Mononuclear cell (primary cell): ENCODE measurements around the gene KANK3. TPM values are rescaled to one million over a fixed set of nuclear protein-coding genes. Genes with fewer than 3 reads are reported as not detected.
A peak's percentile ranks its signal among the peaks of the same experiment; 100 is the strongest.
"Not testable (repeated sequence)": the region's sequence is repeated elsewhere in the genome, so short reads cannot be mapped to it uniquely, and the experiment has no call there.

Experiments
- H3K27me3 ChIP-seq: 2 replicates; pipeline ENCODE4 v1.6.0; 2011; ENCODE audit warnings: low read length, control low read depth; ENCODE audit not compliant: insufficient read depth
- H3K4me1 ChIP-seq: 2 replicates; pipeline ENCODE4 v1.5.1; 2011; ENCODE audit warnings: mild to moderate bottlenecking, low read length, control low read depth; ENCODE audit not compliant: insufficient read depth
- H3K4me3 ChIP-seq: 2 replicates; pipeline ENCODE4 v1.5.1; 2011; ENCODE audit warnings: mild to moderate bottlenecking, low read length, moderate library complexity
- H3K9me3 ChIP-seq: 2 replicates; pipeline ENCODE4 v1.5.1; 2011; ENCODE audit warnings: low read depth, mild to moderate bottlenecking, control low read depth, low read length
- total RNA-seq: library from RNA; depleted of rRNA; stranded (reverse); fragments of >200 nt; gene quantifications from one replicate; pipeline ENCODE4 v1.2.3, GENCODE V29; 2012

KANK3 gene
- total RNA-seq, 1 donor, result 0.42 TPM

DNA sequence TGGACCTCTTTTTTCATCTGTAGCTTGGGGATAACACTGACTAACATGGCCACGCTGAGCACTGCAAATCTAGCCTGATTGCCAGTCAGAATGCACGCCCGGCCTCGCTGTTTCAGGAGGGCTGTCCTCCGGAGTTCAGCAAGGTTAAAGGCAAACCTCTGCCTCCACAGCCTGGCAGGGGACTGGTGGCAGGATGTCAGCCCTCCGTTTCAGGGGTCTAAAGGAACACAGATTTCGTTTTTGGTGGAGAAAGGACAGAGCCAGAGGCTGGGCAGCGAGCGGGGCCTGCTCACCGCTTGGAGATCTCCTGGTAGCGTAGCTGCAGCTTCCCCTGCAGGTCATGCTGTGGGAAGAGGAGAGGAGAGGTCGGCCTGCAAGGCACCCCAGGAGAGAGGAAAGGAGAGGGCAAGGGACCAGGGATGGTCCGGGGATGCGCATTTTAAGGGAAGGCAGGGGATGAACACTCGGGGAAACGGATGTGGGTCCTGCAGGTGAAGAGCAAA lies 22.4 kb downstream of the KANK3 start:
- H3K27me3 ChIP-seq, result no peaks in the 10 kb centered on the region
- peaks cover 28% of the 10 kb centered on the region for H3K4me1 ChIP-seq
- H3K9me3 ChIP-seq, result no peaks in the 10 kb centered on the region
- peak overlapping the region; percentile 77 for H3K4me3 ChIP-seq

DNA sequence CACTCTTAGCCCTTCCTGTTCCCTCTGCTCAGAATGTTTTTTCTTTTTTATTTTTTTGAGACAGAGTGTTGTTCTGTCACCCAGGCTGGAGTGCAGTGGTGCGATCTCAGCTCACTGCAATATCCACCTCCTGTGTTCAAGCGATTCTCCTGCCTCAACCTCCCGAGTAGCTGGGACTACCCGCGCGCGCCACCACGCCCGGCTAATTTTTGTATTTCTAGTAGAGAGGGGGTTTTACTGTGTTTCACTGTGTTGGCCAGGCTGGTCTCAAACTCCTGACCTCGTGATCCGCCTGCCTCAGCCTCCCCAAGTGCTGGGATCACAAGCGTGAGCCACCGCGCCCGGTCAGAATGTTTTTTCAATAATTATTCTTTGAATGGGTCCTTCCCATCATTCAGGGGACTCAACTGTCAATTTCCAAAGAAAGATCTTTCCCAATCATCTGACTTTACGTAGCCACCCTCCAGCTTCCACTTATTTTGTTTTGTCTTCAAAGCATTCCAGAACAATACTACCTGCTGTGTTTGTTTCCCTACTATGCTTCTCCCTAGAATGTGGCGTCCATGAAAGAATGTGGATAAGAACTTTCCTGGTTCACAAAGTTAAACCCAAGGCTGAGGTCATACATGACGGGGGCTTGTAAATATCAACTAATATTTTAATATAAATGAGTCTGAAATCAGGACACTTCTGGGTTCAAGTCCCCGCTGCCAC lies 23.1 kb downstream of the KANK3 start:
- Histone ChIP-seq H3K4me1 (peaks cover 28% of the 10 kb centered on the region), H3K4me3 (peak overlapping the region; percentile 77), H3K9me3 (no peaks in the 10 kb centered on the region), H3K27me3 (no peaks in the 10 kb centered on the region)

DNA sequence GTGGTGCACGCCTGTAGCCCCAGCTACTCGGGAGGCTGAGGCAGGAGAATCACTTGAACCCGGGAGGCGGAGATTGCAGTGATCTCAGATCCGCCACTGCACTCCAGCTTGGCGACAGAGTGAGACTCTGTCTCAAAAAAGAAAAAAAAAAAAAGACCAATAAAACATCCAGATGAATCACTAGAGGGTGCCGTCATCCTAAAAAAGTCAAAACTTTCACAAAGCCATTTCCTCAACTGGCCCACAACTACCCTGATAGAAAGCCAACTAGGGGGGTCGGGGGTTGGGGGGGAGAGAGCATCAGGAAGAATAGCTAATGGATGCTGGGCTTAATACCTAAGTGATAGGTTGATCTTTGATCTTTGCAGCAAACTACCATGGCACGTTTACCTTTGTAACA lies 24.2 kb downstream of the KANK3 start:
- H3K4me1 ChIP-seq, result peaks cover 28% of the 10 kb centered on the region
- not testable (repeated sequence) for H3K27me3 ChIP-seq, H3K4me3 ChIP-seq, H3K9me3 ChIP-seq

DNA sequence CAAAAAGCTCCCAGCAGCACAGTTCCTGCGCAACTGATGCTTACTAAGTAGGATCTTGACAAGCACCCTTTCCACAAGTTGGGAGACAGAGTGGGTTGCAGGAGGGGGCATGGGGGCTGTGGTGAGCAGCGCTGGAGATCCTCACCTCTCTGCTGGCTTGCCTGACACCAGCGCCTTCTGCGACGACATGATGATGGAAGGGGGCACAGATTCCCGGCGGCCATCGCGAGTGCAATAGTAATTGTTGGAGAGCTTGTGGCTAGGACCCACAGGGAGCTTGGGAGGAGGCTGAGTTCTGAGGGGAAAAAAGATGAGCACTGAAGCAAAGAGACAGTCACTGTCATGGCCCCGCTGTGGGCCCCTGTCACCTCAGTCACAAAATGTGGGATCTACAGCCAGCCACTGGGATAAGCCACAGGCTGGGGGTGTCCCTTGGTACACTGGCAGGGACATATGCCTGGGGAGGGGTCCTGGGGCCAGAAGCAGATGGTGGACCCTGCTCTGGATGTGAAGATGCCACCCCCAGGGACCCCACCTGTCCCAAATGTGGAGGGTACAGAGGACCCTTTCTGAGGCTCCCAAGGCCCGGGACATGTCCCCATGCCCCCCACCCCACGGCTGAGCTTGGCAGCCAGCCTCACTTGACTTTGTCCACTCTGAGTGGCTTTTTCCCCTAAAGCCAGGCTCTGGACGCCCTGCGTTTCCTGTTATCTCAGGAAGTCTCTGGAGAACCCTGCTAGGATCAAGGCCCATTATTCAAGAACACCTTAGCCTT lies 26.5 kb downstream of the KANK3 start:
- no peak overlapping the region for H3K4me3 ChIP-seq
- H3K9me3 ChIP-seq, result no peaks in the 10 kb centered on the region
- peaks cover 14% of the 10 kb centered on the region for H3K4me1 ChIP-seq
- no peaks in the 10 kb centered on the region for H3K27me3 ChIP-seq

DNA sequence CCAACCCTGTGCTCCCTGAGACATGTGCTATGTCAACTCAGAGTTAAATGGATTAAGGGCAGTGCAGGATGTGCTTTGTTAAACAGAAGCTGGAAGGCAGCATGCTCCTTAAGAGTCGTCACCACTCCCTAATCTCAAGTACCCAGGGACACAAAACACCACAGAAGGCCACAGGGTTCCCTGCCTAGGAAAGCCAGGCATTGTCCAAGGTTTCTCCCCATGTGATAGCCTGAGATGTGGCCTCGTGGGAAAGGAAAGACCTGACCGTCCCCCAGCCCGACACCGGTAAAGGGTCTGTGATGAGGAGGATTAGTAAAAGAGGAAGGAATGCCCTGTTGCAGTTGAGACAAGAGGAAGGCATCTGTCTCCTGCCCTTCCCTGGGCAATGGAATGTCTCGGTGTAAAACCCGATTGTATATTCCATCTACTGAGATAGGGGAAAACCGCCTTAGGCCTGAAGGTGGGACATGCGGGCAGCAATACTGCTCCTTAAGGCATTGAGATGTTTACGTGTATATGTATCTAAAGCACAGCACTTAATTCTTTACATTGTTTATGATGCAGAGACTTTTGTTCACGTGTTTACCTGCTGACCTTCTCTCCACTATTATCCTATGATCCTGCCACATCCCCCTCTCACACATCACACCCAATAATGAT lies 28.0 kb downstream of the KANK3 start:
- not testable (repeated sequence) for H3K4me1 ChIP-seq, H3K4me3 ChIP-seq, H3K27me3 ChIP-seq, H3K9me3 ChIP-seq

DNA sequence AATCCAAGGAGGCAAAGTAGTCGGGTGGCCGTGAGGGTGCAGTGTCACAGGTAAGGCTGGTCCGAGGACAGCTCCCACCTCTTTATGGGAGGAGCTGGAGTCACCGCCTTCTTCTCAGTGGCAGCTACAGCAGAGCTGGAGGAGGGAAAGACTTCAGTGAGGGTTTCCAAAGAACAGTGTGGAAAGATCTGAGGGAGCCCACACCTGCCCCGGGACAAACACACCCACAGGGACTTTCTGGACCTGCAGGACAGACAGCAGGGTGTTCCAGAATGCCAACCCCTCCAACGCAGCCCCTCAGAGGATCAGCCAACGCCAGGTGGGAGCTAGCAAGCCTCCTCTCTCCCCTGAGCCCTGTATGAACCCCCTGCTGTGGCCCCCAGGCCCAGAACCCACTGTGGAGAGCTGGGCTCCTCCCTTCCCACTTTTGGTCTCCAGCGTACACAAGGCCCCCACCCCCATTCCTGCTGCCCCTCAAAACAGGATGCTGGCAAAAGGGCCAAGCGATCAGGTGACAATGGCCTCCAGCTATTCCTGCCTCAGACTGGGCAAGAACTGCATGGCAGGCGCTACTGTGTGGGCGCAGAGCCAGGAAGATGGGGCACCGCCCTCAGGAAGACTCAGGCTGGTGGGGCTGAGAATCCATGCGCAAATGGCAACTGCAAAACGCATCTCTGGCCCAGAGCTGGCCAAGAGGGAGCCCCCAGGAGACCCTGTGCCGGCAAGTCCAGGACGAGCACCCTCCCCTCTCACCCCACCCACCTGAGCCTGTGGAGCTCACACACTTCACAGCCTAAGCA lies 31.4 kb downstream of the KANK3 start:
- Histone ChIP-seq H3K4me3 (no peak overlapping the region), H3K9me3 (no peaks in the 10 kb centered on the region), H3K27me3 (no peaks in the 10 kb centered on the region)

DNA sequence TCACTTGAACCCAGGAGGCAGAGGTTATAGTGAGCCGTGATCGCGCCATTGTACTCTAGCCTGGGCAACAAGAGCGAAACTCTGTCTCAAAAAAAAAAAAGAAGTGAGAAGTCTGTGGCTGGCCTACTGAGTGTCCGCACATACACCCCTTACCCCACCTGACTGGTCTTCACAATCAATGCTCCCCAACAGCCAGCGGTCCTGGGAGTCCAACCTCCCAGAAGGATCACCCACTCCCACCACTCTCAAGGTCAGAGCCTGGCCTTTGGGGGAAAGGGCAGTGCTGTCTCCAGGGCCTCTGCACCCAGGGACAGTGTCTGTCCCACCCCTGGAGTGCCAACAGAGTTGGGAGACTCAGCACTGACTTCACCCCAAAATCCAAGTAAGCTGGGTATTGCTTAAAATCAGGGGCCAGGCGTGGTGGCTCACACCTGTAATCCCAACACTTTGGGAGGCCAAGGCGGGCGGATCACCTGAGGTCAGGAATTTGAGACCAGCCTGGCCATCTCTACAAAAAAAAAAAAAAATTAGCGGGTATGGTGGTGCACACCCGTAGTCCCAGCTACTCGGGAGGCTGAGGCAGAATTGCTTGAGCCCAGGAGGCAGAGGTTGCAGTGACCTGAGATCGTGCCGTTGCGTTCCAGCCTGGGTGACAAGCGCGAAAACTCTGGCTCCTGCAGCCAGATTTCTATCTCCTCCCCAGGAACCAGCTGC lies 32.6 kb downstream of the KANK3 start:
- Histone ChIP-seq H3K4me3 (no peak overlapping the region), H3K4me1 (peaks cover 28% of the 10 kb centered on the region), H3K9me3 (no peaks in the 10 kb centered on the region), H3K27me3 (no peaks in the 10 kb centered on the region)

More for the DNA sequence above, 31.4 kb downstream of the KANK3 start:
- peaks cover 24% of the 10 kb centered on the region for H3K4me1 ChIP-seq

DNA sequence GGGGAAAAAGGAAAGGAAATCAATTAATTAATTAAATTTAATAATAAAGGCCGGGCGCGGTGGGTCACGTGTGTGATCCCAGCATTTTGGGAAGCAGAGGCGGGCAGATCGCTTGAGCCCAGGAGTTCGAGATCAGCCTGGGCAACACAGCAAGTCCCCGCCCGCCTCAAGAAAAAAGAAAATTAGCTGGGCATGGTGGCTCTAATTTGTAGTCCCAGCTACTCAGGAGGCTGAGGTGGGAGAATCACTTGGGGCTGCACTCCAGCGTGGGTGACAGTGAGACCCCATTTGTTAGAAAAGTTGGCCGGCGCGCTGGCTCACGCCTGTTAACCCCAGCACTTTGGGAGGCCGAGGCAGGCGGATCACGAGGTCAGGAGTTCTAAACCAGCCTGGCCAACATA lies 34.2 kb downstream of the KANK3 start:
- Histone ChIP-seq H3K4me1 (peaks cover 28% of the 10 kb centered on the region), H3K27me3 (no peaks in the 10 kb centered on the region), H3K9me3 (no peaks in the 10 kb centered on the region), H3K4me3 (peak overlapping the region; percentile 46)

DNA sequence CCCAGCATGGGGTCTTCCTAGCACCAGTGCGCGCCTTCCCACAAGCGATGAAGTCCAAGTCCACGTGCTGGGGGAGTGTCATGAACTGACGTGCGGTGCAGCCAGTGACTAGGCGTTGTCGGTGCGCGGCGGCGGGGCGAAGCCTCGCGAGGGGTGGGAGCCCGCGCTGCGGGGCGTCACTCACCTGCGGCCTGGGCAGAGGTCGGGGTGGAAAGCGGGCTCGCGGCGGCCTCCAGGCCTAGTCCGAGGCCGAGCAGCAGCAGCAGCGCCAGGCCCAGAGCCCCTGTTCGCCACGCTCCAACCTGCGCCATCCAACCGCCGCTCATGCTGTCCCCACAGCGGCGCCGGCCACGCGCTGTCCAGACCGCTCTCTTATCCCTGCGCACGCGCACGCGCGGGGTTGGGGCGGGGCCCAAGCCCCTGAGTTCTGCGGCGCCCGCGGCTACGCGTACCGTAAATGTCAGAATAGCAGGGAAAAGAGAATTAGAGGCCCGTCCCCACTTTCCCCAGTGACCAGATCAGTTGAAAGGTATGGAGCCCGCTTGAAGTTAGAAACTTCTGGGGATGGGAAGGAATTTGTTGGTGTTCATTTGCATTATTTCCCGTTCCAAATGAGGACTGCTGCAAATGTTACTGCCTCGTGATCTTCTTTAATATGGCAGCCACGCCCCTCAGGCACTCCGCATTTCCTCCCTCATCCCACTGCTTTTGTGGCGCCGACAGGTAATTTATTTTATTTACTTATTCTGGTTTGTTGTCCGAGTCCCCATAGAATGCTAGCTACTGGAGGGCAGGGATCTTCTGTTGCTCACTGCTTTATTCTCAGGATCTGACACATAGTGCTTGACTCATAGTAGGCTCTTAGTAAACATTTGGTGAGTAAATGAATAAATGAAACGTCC lies 34.8 kb downstream of the KANK3 start, which contains the start of gene CD320:
TSS of gene CD320 (minus strand) at position 394 of the 902 bp plus-strand sequence. CDS start at position 326, 68 bp downstream.
- Histone ChIP-seq H3K9me3 (no peaks in the 10 kb centered on the region), H3K4me3 (peak within 1 kb of the TSS; percentile 46), H3K4me1 (peaks cover 28% of the 10 kb centered on the region), H3K27me3 (no peaks in the 10 kb centered on the region)

DNA sequence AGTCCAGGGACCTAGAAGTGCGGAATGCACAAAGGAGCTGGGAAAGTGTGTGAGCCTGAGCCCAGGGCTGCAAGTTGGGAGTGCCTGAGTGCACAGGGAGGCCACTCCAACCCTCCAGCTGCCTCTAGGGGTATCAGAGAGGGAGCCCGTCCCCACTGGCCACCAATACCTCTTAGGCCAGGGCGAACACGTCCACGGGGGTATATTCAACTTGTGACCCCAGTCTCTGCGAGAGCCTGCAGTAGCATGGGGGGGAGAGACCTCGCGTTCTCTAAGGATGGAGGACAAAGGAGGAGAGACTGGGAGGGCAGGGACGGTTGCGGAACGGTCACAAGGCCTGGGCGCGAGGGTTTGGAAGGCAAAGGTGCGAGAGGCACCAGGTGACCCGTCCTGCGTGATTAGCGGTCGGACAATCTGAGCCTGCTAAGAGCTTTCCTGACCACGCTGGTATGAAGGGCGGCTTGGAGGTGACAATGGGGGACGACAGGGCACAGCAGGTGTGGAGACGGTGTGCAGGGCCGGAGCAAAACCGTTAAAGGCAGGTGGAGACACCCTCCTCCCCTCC lies 35.6 kb downstream of the KANK3 start:
- H3K27me3 ChIP-seq, result no peaks in the 10 kb centered on the region
- peak overlapping the region; percentile 46 for H3K4me3 ChIP-seq
- H3K9me3 ChIP-seq, result no peaks in the 10 kb centered on the region
- H3K4me1 ChIP-seq, result peaks cover 28% of the 10 kb centered on the region

DNA sequence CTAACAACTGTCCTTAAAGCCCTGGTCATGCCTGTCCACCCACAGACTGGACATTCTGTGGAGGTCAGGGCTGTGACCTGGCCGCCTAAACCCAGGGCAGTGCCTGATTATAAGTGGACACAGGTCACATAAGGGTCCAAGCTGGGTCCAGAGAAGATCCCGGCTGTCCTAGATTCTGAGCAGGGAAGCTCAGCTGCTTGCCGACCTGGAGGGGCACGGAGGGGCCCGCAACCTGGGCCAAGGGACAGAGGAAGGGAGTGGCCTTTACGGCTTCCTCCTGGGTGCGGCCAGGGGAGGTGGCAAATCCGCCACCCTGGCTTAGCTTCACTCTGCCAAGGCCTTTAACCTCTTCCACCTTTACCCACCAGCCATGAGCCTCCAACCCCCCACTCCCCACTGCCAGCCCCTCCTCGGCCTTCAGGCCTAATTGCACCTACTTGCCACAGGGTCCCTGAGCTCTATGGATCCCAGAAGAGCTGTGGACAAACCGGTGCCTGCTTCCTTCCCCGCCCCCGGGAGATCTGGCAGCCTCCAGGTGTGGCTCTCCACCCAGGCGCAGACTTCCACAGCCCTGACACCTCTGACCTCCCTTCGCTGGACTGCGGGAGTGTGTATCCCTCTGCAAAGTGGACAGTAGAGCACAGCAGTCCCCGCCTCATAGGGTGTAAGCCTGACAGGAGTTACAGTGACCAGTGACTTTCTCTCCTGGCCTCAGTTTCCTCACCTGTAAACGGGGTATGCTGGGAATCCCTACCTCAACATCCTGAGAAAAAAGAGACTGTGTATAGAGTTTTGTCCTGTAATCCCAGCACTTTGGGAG lies 36.6 kb downstream of the KANK3 start:
- Histone ChIP-seq H3K9me3 (no peaks in the 10 kb centered on the region), H3K4me3 (no peak overlapping the region), H3K27me3 (no peaks in the 10 kb centered on the region), H3K4me1 (peaks cover 28% of the 10 kb centered on the region)

DNA sequence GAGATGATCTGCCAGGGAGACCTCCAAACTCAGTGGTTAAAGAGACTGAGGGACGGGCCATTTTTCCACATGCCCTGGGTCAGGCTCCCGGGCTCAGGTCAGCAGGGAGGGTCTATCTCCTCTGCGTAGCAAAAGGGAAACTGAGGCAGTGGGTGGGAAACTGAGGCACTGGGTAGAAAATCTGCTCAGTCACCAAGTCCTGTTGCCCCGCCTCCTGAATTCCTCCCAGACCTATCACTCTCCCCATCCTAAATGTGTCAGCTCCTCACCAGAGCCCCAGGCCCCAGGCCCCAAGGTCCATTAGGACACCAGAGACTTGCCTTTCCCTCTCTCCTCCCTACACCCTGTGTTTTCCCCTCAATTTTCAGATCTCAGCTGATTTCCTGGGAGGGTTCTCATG lies 37.3 kb downstream of the KANK3 start:
- Histone ChIP-seq H3K4me3 (no peak overlapping the region), H3K4me1 (peaks cover 28% of the 10 kb centered on the region), H3K9me3 (no peaks in the 10 kb centered on the region)

More for the DNA sequence above, 37.3 kb downstream of the KANK3 start:
- no peaks in the 10 kb centered on the region for H3K27me3 ChIP-seq
